ENCODE results near the gene TBC1D16.
"Not testable (repeated sequence)": the region's sequence is repeated elsewhere in the genome, so short reads cannot be mapped to it uniquely, and the experiment has no call there.

The TBC1D16 gene

GRCh38 chr17:79915850-79916430, 119.7 kb downstream of the TBC1D16 start:
- DNase-seq: peak in 2 of 56 donors; percentile 28 to 33

- DNase-seq: no peak
Measured at GRCh38 chr17:79914813-79915740, 120.6 kb downstream of the TBC1D16 start.

- no peak for DNase-seq
Measured at GRCh38 chr17:79913896-79914812, 121.5 kb downstream of the TBC1D16 start.

- DNase-seq: no peak
Measured at GRCh38 chr17:79913451-79913850, 122.2 kb downstream of the TBC1D16 start.

GRCh38 chr17:79912552-79913330, 122.9 kb downstream of the TBC1D16 start:
- DNase-seq: no peak

- DNase-seq: no peak
Measured at GRCh38 chr17:79911430-79912399, 124.0 kb downstream of the TBC1D16 start.

GRCh38 chr17:79910985-79911361, 124.7 kb downstream of the TBC1D16 start:
- DNase-seq: no peak

- DNase-seq: no peak
Measured at GRCh38 chr17:79909121-79909520, 126.6 kb downstream of the TBC1D16 start.

- peak in 4 of 56 donors; percentile 15 to 32 (median 28) for DNase-seq
Measured at GRCh38 chr17:79907850-79908249, 127.8 kb downstream of the TBC1D16 start.

- DNase-seq: no peak
Measured at GRCh38 chr17:79907217-79907715, 128.4 kb downstream of the TBC1D16 start.

GRCh38 chr17:79905832-79906231, 129.8 kb downstream of the TBC1D16 start:
- no peak for DNase-seq

GRCh38 chr17:79904865-79905264, 130.8 kb downstream of the TBC1D16 start:
- DNase-seq: no peak

GRCh38 chr17:79902146-79902791, 133.4 kb downstream of the TBC1D16 start:
- DNase-seq: peak in 7 of 56 donors; percentile 21 to 54 (median 29)

- DNase-seq: no peak
Measured at GRCh38 chr17:79901131-79901530, 134.5 kb downstream of the TBC1D16 start.

GRCh38 chr17:79899584-79899983, 136.1 kb downstream of the TBC1D16 start:
- no peak for DNase-seq

GRCh38 chr17:79897243-79898063, 138.2 kb downstream of the TBC1D16 start:
- DNase-seq: no peak

- not testable (repeated sequence) for DNase-seq
Measured at GRCh38 chr17:79893457-79893856, 142.2 kb downstream of the TBC1D16 start.
